ENCODE data around the gene CELA1.

GRCh38 chr12:51295651-51296050 is 50.8 kb downstream of the CELA1 start:
- TF ChIP-seq POLR2A (IDR thresholded peaks at IDR 0.05; ENCODE audit: low read depth) (no peak), EP300 (IDR thresholded peaks at IDR 0.05) (no peak)
- TF ChIP-seq, protein P1, sequence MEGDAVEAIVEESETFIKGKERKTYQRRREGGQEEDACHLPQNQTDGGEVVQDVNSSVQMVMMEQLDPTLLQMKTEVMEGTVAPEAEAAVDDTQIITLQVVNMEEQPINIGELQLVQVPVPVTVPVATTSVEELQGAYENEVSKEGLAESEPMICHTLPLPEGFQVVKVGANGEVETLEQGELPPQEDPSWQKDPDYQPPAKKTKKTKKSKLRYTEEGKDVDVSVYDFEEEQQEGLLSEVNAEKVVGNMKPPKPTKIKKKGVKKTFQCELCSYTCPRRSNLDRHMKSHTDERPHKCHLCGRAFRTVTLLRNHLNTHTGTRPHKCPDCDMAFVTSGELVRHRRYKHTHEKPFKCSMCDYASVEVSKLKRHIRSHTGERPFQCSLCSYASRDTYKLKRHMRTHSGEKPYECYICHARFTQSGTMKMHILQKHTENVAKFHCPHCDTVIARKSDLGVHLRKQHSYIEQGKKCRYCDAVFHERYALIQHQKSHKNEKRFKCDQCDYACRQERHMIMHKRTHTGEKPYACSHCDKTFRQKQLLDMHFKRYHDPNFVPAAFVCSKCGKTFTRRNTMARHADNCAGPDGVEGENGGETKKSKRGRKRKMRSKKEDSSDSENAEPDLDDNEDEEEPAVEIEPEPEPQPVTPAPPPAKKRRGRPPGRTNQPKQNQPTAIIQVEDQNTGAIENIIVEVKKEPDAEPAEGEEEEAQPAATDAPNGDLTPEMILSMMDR (IDR thresholded peaks at IDR 0.05): no peak
